ENCODE data around the gene CENPP. TPM values are rescaled to one million over a fixed set of nuclear protein-coding genes. Genes with fewer than 3 reads are reported as not detected.

The CENPP gene
- total RNA-seq, 4 donors from 2014 or later, result 0.37 to 7.1 (median 3.2) TPM

DNA sequence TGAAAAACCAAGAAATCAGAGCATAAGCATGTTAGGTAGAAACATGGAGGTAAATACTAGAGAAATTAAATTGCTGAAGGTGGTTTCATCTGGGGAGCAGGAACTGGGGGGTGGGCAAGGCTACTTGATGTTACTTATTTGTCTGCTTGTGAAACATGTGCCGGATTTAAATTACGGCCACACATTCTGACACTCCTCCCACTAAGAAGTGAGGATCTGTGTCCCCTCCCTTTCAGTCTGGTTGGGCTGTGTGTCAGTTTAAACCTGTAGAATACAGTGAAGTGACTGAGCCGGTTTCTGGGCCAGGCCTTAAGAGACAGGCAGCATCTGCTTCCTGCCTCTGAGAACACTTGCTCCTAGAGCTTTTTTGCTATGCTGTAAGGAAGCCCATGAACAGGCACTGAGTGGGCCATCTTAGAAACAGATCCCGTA lies 29.9 kb upstream of the CENPP start:
- no peaks in the 10 kb centered on the region for H3K9me3 ChIP-seq
- peaks cover 7 to 31% (median 17%) of the 10 kb centered on the region in 4 donors for H3K4me1 ChIP-seq
- H3K36me3 ChIP-seq, result peaks cover 0 to 41% (median 19%) of the 10 kb centered on the region in 4 donors
- 60 to 76% methylated on average over 2 to 4 of the region's 4 CpGs for whole genome bisulfite sequencing, 2 donors (ENCODE audit: low coverage in 1 of 2)
- no peak overlapping the region for H3K4me3 ChIP-seq
- intact Hi-C loops (cut with DNase I; ENCODE audit: low total_unique reads) (loop anchor here (10.0 kb wide), 1 partner anchor 161 kb away; no protein-coding TSS in a partner anchor), in situ Hi-C loops (cut with MboI; ENCODE audit: low pct_ligation_motif_present in 1 of 4, low pct_unique_long_range_greater_than_20kb in 1 of 4, low sequenced_read_pairs in 3 of 4) (no loop called here)
- DNase-seq, result no peak
- H3K27ac ChIP-seq, result no peak overlapping the region
- no peaks in the 10 kb centered on the region for H3K27me3 ChIP-seq
- TF ChIP-seq POLR2AphosphoS5 (IDR thresholded peaks at IDR 0.05) (no peak), EP300 (IDR thresholded peaks at IDR 0.05; ENCODE audit: low read depth) (no peak), POLR2A (IDR thresholded peaks at IDR 0.05) (no peak), CTCF (IDR thresholded peaks at IDR 0.05) (no peak)

- no peak overlapping the region for H3K4me3 ChIP-seq
- no peak for DNase-seq
- in situ Hi-C loops (cut with MboI; ENCODE audit: low pct_ligation_motif_present in 1 of 4, low pct_unique_long_range_greater_than_20kb in 1 of 4, low sequenced_read_pairs in 3 of 4) (no loop called here), intact Hi-C loops (cut with DNase I; ENCODE audit: low total_unique reads) (loop anchor here (10.0 kb wide), 1 partner anchor 163 kb away; no protein-coding TSS in a partner anchor)
- no peaks in the 10 kb centered on the region for H3K27me3 ChIP-seq
- H3K4me1 ChIP-seq, result peaks cover 2 to 14% (median 10%) of the 10 kb centered on the region in 4 donors
- no peak overlapping the region for H3K27ac ChIP-seq
- WGBS, 2 donors (ENCODE audit: low coverage in 1 of 2), result 74 to 79% methylated on average over 3 of the region's 3 CpGs
- TF ChIP-seq POLR2A (IDR thresholded peaks at IDR 0.05), result no peak
- TF ChIP-seq EP300 (IDR thresholded peaks at IDR 0.05; ENCODE audit: low read depth), result no peak
- no peak for TF ChIP-seq POLR2AphosphoS5 (IDR thresholded peaks at IDR 0.05)
- TF ChIP-seq CTCF (IDR thresholded peaks at IDR 0.05), result no peak
- no peaks in the 10 kb centered on the region for H3K9me3 ChIP-seq
- H3K36me3 ChIP-seq, result peaks cover 0 to 57% (median 27%) of the 10 kb centered on the region in 4 donors
Measured at GRCh38 chr9:92297611-92298010, 28.1 kb upstream of the CENPP start.

DNA sequence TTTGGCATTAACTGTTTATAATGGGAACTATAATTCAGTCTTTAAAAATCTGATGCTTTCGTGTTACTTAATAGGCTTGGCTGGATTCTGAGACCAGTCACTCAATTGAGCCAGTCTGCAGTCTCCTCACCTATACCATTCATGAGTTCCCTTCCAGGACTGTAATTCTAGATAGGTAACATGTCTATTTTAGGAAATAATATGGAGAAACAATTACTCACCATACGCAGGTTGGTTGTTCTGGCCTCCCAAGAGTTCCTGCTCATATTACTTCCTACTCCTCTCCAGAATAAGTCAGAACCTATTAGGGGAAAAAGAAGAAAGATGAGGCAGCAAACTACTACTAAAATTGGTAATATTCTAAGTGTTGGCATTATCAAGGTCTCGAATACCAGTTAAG lies 27.7 kb upstream of the CENPP start:
- intact Hi-C loops (cut with DNase I; ENCODE audit: low total_unique reads), result loop anchor here (10.0 kb wide), 1 partner anchor 163 kb away; no protein-coding TSS in a partner anchor

DNA sequence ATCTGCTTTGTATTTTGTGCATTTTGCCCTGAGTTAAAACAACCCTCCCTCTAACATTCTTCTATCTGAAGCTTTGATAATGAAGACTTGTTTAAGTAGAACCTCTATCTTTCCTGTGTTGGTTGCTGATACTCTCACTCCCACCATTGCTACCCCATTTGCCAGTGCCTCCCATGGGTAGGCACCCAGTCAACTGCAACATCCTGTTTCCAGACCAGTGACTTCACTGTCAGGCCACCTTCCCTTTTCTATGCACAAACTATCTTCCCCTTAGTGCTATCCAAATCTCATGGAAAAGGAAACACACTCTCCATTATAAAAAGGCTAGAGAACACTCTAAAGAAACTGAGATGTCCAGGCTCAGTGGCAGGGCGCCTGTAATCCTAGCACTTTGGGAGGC lies 26.6 kb upstream of the CENPP start:
- Histone ChIP-seq H3K36me3 (peaks cover 0 to 71% (median 34%) of the 10 kb centered on the region in 4 donors), H3K27ac (no peak overlapping the region), H3K4me1 (peaks cover 0 to 9% (median 6%) of the 10 kb centered on the region in 4 donors), H3K9me3 (no peaks in the 10 kb centered on the region), H3K27me3 (no peaks in the 10 kb centered on the region), H3K4me3 (no peak overlapping the region)
- in situ Hi-C loops (cut with MboI; ENCODE audit: low pct_ligation_motif_present in 1 of 4, low pct_unique_long_range_greater_than_20kb in 1 of 4, low sequenced_read_pairs in 3 of 4) (no loop called here), intact Hi-C loops (cut with DNase I; ENCODE audit: low total_unique reads) (loop anchor here (10.0 kb wide), 1 partner anchor 164 kb away; no protein-coding TSS in a partner anchor)
- DNase-seq, result no peak
- no peak for TF ChIP-seq EP300 (IDR thresholded peaks at IDR 0.05; ENCODE audit: low read depth)
- WGBS, 2 donors (ENCODE audit: low coverage in 1 of 2), result 67 to 95% methylated on average over 1 of the region's 1 CpG

More for the DNA sequence above, 27.7 kb upstream of the CENPP start:
- Histone ChIP-seq H3K4me3 (no peak overlapping the region), H3K36me3 (peaks cover 0 to 61% (median 29%) of the 10 kb centered on the region in 4 donors), H3K27me3 (no peaks in the 10 kb centered on the region), H3K9me3 (no peaks in the 10 kb centered on the region), H3K27ac (no peak overlapping the region), H3K4me1 (peaks cover 0 to 10% (median 6%) of the 10 kb centered on the region in 4 donors)
- no peak for DNase-seq
- TF ChIP-seq POLR2AphosphoS5 (IDR thresholded peaks at IDR 0.05), result no peak
- TF ChIP-seq EP300 (IDR thresholded peaks at IDR 0.05; ENCODE audit: low read depth), result no peak
- WGBS, 2 donors (ENCODE audit: low coverage in 1 of 2), result 82 to 94% methylated on average over 2 to 3 of the region's 3 CpGs
- in situ Hi-C loops (cut with MboI; ENCODE audit: low pct_ligation_motif_present in 1 of 4, low pct_unique_long_range_greater_than_20kb in 1 of 4, low sequenced_read_pairs in 3 of 4), result no loop called here

DNA sequence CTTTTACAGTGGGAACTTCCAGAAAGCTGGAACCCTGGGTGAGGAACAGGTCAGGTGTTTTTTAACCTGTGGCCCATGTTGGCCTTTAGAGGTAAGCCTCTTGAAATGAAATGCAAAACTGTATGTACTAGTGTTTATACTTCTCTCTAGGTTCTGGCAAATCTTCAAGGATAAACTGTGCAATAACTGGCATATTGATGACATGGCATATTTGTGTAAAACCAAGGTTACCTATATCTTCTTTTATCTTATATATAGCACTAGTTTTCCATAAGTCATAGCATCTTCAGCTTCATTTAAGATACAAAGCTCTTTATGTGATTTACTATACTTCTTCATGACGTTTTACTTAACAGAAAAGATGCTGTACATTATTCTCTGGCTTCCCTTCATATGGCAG lies 24.8 kb upstream of the CENPP start:
- no peak overlapping the region for H3K27ac ChIP-seq
- DNase-seq, result no peak
- intact Hi-C loops (cut with DNase I; ENCODE audit: low total_unique reads), result no loop called here
- in situ Hi-C loops (cut with MboI; ENCODE audit: low pct_ligation_motif_present in 1 of 4, low pct_unique_long_range_greater_than_20kb in 1 of 4, low sequenced_read_pairs in 3 of 4), result loop anchor here in 1 of 4 donors (25.0 kb wide), 1 partner anchor 336 kb away; no protein-coding TSS in a partner anchor
- no peak for TF ChIP-seq POLR2A (IDR thresholded peaks at IDR 0.05)
- no peak for TF ChIP-seq EP300 (IDR thresholded peaks at IDR 0.05; ENCODE audit: low read depth)
- TF ChIP-seq POLR2AphosphoS5 (IDR thresholded peaks at IDR 0.05), result no peak
- no peak for TF ChIP-seq CTCF (IDR thresholded peaks at IDR 0.05)
- peaks cover 0 to 90% (median 43%) of the 10 kb centered on the region in 4 donors for H3K36me3 ChIP-seq
- H3K27me3 ChIP-seq, result no peaks in the 10 kb centered on the region
- no peak overlapping the region for H3K4me3 ChIP-seq
- H3K9me3 ChIP-seq, result no peaks in the 10 kb centered on the region
- WGBS, 2 donors (ENCODE audit: low coverage in 1 of 2), result 60 to 72% methylated on average over 1 of the region's 1 CpG
- no peaks in the 10 kb centered on the region for H3K4me1 ChIP-seq

Data from transverse colon (tissue), 4 donors.